ENCODE data around the gene KMT2D. TPM values are rescaled to one million over a fixed set of nuclear protein-coding genes. Genes with fewer than 3 reads are reported as not detected.

Gene KMT2D
- polyA plus RNA-seq, 1 of the 3 experiments (the other 2 are of a cell fraction), result 30.5 TPM

GRCh38 chr12:49041036-49041880, 19.3 kb downstream of the KMT2D start (continued):
- TF ChIP-seq REST (IDR thresholded peaks at IDR 0.05; ENCODE audit: low read depth, low read length) (no peak), IRF3 (IDR thresholded peaks at IDR 0.05; ENCODE audit: low read depth, low read length) (no peak), ZBTB33 (IDR thresholded peaks at IDR 0.05; ENCODE audit: borderline replicate concordance, low read depth) (no peak), FOXM1 (IDR thresholded peaks at IDR 0.05; ENCODE audit: low read depth) (no peak), YY1 (IDR thresholded peaks at IDR 0.05; ENCODE audit: low read depth) (no peak), CTCF (IDR thresholded peaks at IDR 0.05) (no peak), CHD2 (IDR thresholded peaks at IDR 0.05; ENCODE audit: low read length, partially characterized antibody) (no peak), NFIC (IDR thresholded peaks at IDR 0.05; ENCODE audit: borderline replicate concordance) (no peak), EZH2phosphoT487 (IDR thresholded peaks at IDR 0.05; ENCODE audit: borderline replicate concordance, low read depth) (no peak), RFX5 (IDR thresholded peaks at IDR 0.05; ENCODE audit: low read length) (no peak)

All from SK-N-SH (cell line).